Measurements from ENCODE around the gene GSK3A. TPM values are rescaled to one million over a fixed set of nuclear protein-coding genes. Genes with fewer than 3 reads are reported as not detected.
A peak's percentile ranks its signal among the peaks of the same experiment; 100 is the strongest.

GSK3A gene
- total and polyA plus RNA-seq, 2 of the 4 experiments (the other 2 are of a cell fraction): 8.1 to 43.3 TPM

DNA sequence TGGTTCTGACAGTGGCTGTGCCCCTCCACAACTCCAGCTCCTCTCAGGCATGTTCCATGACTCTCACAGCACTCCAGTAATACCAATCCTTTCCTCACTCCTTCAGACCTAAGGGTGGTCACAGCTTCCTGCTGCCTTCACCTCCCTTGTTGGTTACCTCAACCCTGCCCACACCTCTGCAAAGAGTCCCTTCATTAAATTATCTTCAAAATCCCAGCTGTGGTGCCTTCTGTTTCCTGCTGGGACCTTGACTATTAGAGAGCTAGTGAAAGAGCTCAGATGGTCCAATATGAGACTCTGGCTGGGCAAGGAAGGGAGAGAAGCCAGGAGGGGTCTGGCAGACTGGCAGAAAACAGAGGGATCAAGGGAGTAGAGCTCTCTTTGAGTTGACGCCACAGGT, 51.1 kb downstream of the GSK3A start:
- 73% methylated on average over 1 of the region's 1 CpG; no CpG with 5 or more reads in 1 of the 2 experiments for WGBS, 2 experiments (ENCODE audit: extremely low coverage in 2 of 2, insufficient read length in 1 of 2)
- Histone ChIP-seq H4K5ac (ENCODE audit: low read depth, low read length) (no peak overlapping the region), H2BK15ac (ENCODE audit: low read depth, low read length) (peak overlapping the region; percentile 62; the same call in 1 of the 3 replicates), H3K18ac (ENCODE audit: low read depth, low read length) (no peak overlapping the region), H3K9me1 (ENCODE audit: insufficient read depth, low read length) (peaks cover 13% of the 10 kb centered on the region), H4K20me1 (ENCODE audit: insufficient read depth, low read length) (no peaks in the 10 kb centered on the region), H2AFZ (replicated peaks; ENCODE audit: low read length, poor library complexity) (peak overlapping the region; percentile 63), H4K91ac (ENCODE audit: insufficient read depth, low read depth, low read length) (peak overlapping the region; percentile 31; the same call in 1 of the 2 replicates), H3K9me3 (ENCODE audit: control insufficient read depth, insufficient read depth, low read length) (peaks cover 2% of the 10 kb centered on the region), H2BK20ac (ENCODE audit: low read depth, low read length) (no peak overlapping the region), H2BK5ac (ENCODE audit: low read depth, low read length, poor library complexity, severe bottlenecking) (peak overlapping the region; percentile 57), H3K9ac (ENCODE audit: low read depth, low read length) (no peak overlapping the region), H3K4me2 (ENCODE audit: low read depth, low read length) (no peak overlapping the region), H3K23ac (ENCODE audit: low read depth, low read length) (peak overlapping the region; percentile 27; the same call in 1 of the 2 replicates), H3K27ac (ENCODE audit: insufficient read depth, low read length) (no peak overlapping the region), H3K4me1 (ENCODE audit: control insufficient read depth, insufficient read depth, low read length) (peaks cover 2% of the 10 kb centered on the region; the same call in 1 of the 2 replicates), H2AK5ac (ENCODE audit: low read depth, low read length) (peak overlapping the region; percentile 74), H3K27me3 (ENCODE audit: control insufficient read depth, insufficient read depth, low read length) (no peaks in the 10 kb centered on the region), H3K56ac (ENCODE audit: extremely low read depth, insufficient read depth, low read length) (no peak overlapping the region), H4K8ac (ENCODE audit: low read depth in 2 of 2, low read length in 2 of 2) (no peak overlapping the region), H2AK9ac (replicated peaks; ENCODE audit: low read depth, low read length, poor library complexity) (peak overlapping the region; percentile 62), H3K4ac (ENCODE audit: low read depth, low read length) (peak overlapping the region; percentile 59), H2BK120ac (ENCODE audit: low read depth, low read length) (peak overlapping the region; percentile 69; the same call in 1 of the 2 replicates), H3K4me3 (ENCODE audit: insufficient read depth, low read depth, low read length) (no peak overlapping the region), H3K36me3 (ENCODE audit: control insufficient read depth, insufficient read depth, low read length) (no peaks in the 10 kb centered on the region), H3K79me1 (ENCODE audit: low read depth in 1 of 2, low read length in 2 of 2) (no peaks in the 10 kb centered on the region), H3K14ac (replicated peaks; ENCODE audit: low read depth, low read length) (peak overlapping the region; percentile 79)
- in situ Hi-C loops (cut with MboI; ENCODE audit: low sequenced_read_pairs) (no loop called here), intact Hi-C loops (cut with micrococcal nuclease) (no loop called here), dilution Hi-C loops (cut with HindIII; ENCODE audit: low sequenced_read_pairs, unreplicated experiment) (no loop called here)
- DNase-seq (no peak), ATAC-seq (ENCODE audit: low read depth) (no peak)
- POLR2A ChIA-PET (ENCODE audit: unreplicated experiment): no interaction called here
- no TSS peak for BruUV-seq (replicated peaks)
- TF ChIP-seq USF2 (IDR thresholded peaks at IDR 0.05; ENCODE audit: low read depth, low read length) (no peak), MAZ (IDR thresholded peaks at IDR 0.05; ENCODE audit: borderline replicate concordance, low read depth, low read length) (no peak), SMC3 (IDR thresholded peaks at IDR 0.05; ENCODE audit: low read depth, low read length) (no peak), MXI1 (IDR thresholded peaks at IDR 0.05; ENCODE audit: borderline replicate concordance, low read depth, low read length) (no peak), MAFK (IDR thresholded peaks at IDR 0.05; ENCODE audit: low read depth, low read length) (no peak), RFX5 (IDR thresholded peaks at IDR 0.05; ENCODE audit: low read depth, low read length) (no peak), FOS (IDR thresholded peaks at IDR 0.05; ENCODE audit: low read depth, low read length) (no peak), CEBPB (IDR thresholded peaks at IDR 0.05; ENCODE audit: low read depth, low read length) (no peak)
- CTCF ChIA-PET: interaction anchor here (1.1 kb wide), 1 partner anchor 82 kb away, joined by 5 read pairs; no protein-coding TSS in a partner anchor

All from IMR-90 (cell line).